IMR-90 (cell line): ENCODE results near the gene LAMA4. TPM values are rescaled to one million over a fixed set of nuclear protein-coding genes. Genes with fewer than 3 reads are reported as not detected.

Source experiments
- ATAC-seq: fragments of 200-7000 bp; cut with Tn5 transposase; 2 replicates; pipeline ENCODE4 v1.9.1; 2020; ENCODE audit warnings: low read depth, mild to moderate bottlenecking, moderate library complexity
- BruUV-seq: library from RNA; stranded (reverse); fragments of 400-500 nt; replicated peaks from 2 replicates; lab custom pipeline; 2021; lab: Mats Ljungman, UMichigan
- CTCF ChIA-PET: fragments of 300-600 bp; formaldehyde crosslinking; extraction: SDS; loops from one replicate; lab custom pipeline; 2021; ENCODE audit warnings: antibody characterized with exemption; lab: Yijun Ruan, JAX
- POLR2A ChIA-PET: fragments of 300-600 bp; sonication (Branson Sonifier 250); formaldehyde crosslinking; loops from one replicate; lab custom pipeline; 2022; ENCODE audit warnings: antibody characterized with exemption; ENCODE audit not compliant: unreplicated experiment; lab: Charles Lee
- DNase-seq: peaks from one replicate; pipeline ENCODE4 v3.0.0; 2013
- H2AFZ ChIP-seq: replicated peaks from 2 replicates; pipeline ENCODE3; 2013; ENCODE audit warnings: low read length, mild to moderate bottlenecking; ENCODE audit not compliant: poor library complexity
- H2AK5ac ChIP-seq: 2 replicates; pipeline ENCODE4 v1.6.1; 2013; ENCODE audit warnings: low read depth, low read length, inconsistent platforms
- H2AK9ac ChIP-seq: replicated peaks from 2 replicates; pipeline ENCODE3; 2013; ENCODE audit warnings: mild to moderate bottlenecking, low read depth, low read length, moderate library complexity; ENCODE audit not compliant: poor library complexity
- H2BK120ac ChIP-seq: 2 replicates; pipeline ENCODE4 v1.6.1; 2013; ENCODE audit warnings: low read depth, low read length, inconsistent platforms
- H2BK15ac ChIP-seq: 3 replicates; pipeline ENCODE4 v1.6.1; 2013; ENCODE audit warnings: low read depth, low read length, inconsistent platforms
- H2BK20ac ChIP-seq: 2 replicates; pipeline ENCODE4 v1.6.1; 2013; ENCODE audit warnings: low read depth, mild to moderate bottlenecking, inconsistent platforms, low read length, moderate library complexity
- H2BK5ac ChIP-seq: 2 replicates; pipeline ENCODE4 v1.6.1; 2013; ENCODE audit warnings: mild to moderate bottlenecking, low read depth, low read length, inconsistent platforms; ENCODE audit not compliant: poor library complexity, severe bottlenecking
- H3K14ac ChIP-seq: replicated peaks from 2 replicates; pipeline ENCODE4 v1.6.1; 2013; ENCODE audit warnings: low read depth, low read length, inconsistent platforms
- H3K18ac ChIP-seq: 2 replicates; pipeline ENCODE4 v1.6.1; 2013; ENCODE audit warnings: low read depth, low read length, control low read depth
- H3K23ac ChIP-seq: 2 replicates; pipeline ENCODE4 v1.6.1; 2013; ENCODE audit warnings: low read depth, low read length, inconsistent platforms
- H3K27ac ChIP-seq: 2 replicates; pipeline ENCODE4 v1.5.1; 2013; ENCODE audit warnings: mild to moderate bottlenecking, control low read depth, low read length; ENCODE audit not compliant: insufficient read depth
- H3K27me3 ChIP-seq: 2 replicates; pipeline ENCODE4 v1.6.1; 2013; ENCODE audit warnings: low read length; ENCODE audit not compliant: control insufficient read depth, insufficient read depth
- H3K36me3 ChIP-seq: 2 replicates; pipeline ENCODE4 v1.6.1; 2013; ENCODE audit warnings: low read length, mixed read lengths; ENCODE audit not compliant: control insufficient read depth, insufficient read depth
- H3K4ac ChIP-seq: 2 replicates; pipeline ENCODE4 v1.6.1; 2013; ENCODE audit warnings: low read depth, low read length, inconsistent platforms
- H3K4me1 ChIP-seq: 2 replicates; pipeline ENCODE4 v1.6.1; 2013; ENCODE audit warnings: low read length, mixed read lengths; ENCODE audit not compliant: control insufficient read depth, insufficient read depth
- H3K4me2 ChIP-seq: 2 replicates; pipeline ENCODE4 v1.6.1; 2013; ENCODE audit warnings: low read depth, mild to moderate bottlenecking, control low read depth, low read length, moderate library complexity
- H3K4me3 ChIP-seq: 2 replicates; pipeline ENCODE4 v1.5.1; 2013; ENCODE audit warnings: low read depth, mild to moderate bottlenecking, control low read depth, low read length, moderate library complexity; ENCODE audit not compliant: insufficient read depth
- H3K56ac ChIP-seq: 2 replicates; pipeline ENCODE4 v1.6.1; 2013; ENCODE audit warnings: low read length, inconsistent platforms; ENCODE audit not compliant: insufficient read depth; ENCODE audit errors: extremely low read depth
- H3K79me1 ChIP-seq, 2 experiments: 2 replicates each; pipeline ENCODE4 v1.6.1; 2013; ENCODE audit warnings: low read length in 2 of 2, inconsistent platforms in 1 of 2, low read depth in 1 of 2
- H3K9ac ChIP-seq: 2 replicates; pipeline ENCODE4 v1.6.1; 2013; ENCODE audit warnings: low read depth, low read length, control low read depth
- H3K9me1 ChIP-seq: 2 replicates; pipeline ENCODE4 v1.6.1; 2013; ENCODE audit warnings: low read length, inconsistent platforms; ENCODE audit not compliant: insufficient read depth
- H3K9me3 ChIP-seq: 2 replicates; pipeline ENCODE4 v1.6.1; 2013; ENCODE audit warnings: low read length; ENCODE audit not compliant: control insufficient read depth, insufficient read depth
- H4K20me1 ChIP-seq: 2 replicates; pipeline ENCODE4 v1.6.1; 2013; ENCODE audit warnings: low read length, inconsistent platforms; ENCODE audit not compliant: insufficient read depth
- H4K5ac ChIP-seq: 2 replicates; pipeline ENCODE4 v1.6.1; 2013; ENCODE audit warnings: mild to moderate bottlenecking, low read depth, low read length, control low read depth
- H4K8ac ChIP-seq, 2 experiments: 2 replicates each; pipeline ENCODE4 v1.6.1; 2013; ENCODE audit warnings: low read depth in 2 of 2, low read length in 2 of 2, control low read depth in 1 of 2, inconsistent platforms in 1 of 2
- H4K91ac ChIP-seq: 2 replicates; pipeline ENCODE4 v1.6.1; 2013; ENCODE audit warnings: low read depth, low read length, inconsistent platforms; ENCODE audit not compliant: insufficient read depth
- BHLHE40 ChIP-seq: fragments of 150-350 bp; IDR thresholded peaks from 2 replicates; pipeline ENCODE4 v1.6.1; 2016; ENCODE audit warnings: mild to moderate bottlenecking, low read depth, low read length
- CEBPB ChIP-seq: IDR thresholded peaks from 2 replicates; pipeline ENCODE4 v1.6.1; 2012; ENCODE audit warnings: low read depth, low read length, improper control_type of control experiment
- CHD1 ChIP-seq: IDR thresholded peaks from 2 replicates; pipeline ENCODE4 v1.6.1; 2012; ENCODE audit warnings: low read depth, low read length, improper control_type of control experiment
- ELK1 ChIP-seq: fragments of 150-350 bp; IDR thresholded peaks from 2 replicates; pipeline ENCODE4 v1.6.1; 2016; ENCODE audit warnings: low read depth, mild to moderate bottlenecking, low read length, moderate library complexity, borderline replicate concordance
- FOS ChIP-seq: fragments of 150-350 bp; IDR thresholded peaks from 2 replicates; pipeline ENCODE4 v1.6.1; 2016; ENCODE audit warnings: low read depth, low read length
- MAFK ChIP-seq: IDR thresholded peaks from 2 replicates; pipeline ENCODE4 v1.6.1; 2012; ENCODE audit warnings: low read depth, low read length, improper control_type of control experiment
- MAZ ChIP-seq: IDR thresholded peaks from 2 replicates; pipeline ENCODE4 v1.6.1; 2012; ENCODE audit warnings: low read depth, mild to moderate bottlenecking, low read length, improper control_type of control experiment, moderate library complexity, borderline replicate concordance
- MXI1 ChIP-seq: IDR thresholded peaks from 2 replicates; pipeline ENCODE4 v1.6.1; 2012; ENCODE audit warnings: low read depth, mild to moderate bottlenecking, low read length, moderate library complexity, borderline replicate concordance
- POLR2A ChIP-seq: IDR thresholded peaks from 2 replicates; pipeline ENCODE4 v1.6.1; 2012; ENCODE audit warnings: mild to moderate bottlenecking, low read depth, low read length
- RFX5 ChIP-seq: IDR thresholded peaks from 2 replicates; pipeline ENCODE4 v1.8.0; 2012; ENCODE audit warnings: low read depth, mild to moderate bottlenecking, low read length, moderate library complexity
- SMC3 ChIP-seq: fragments of 150-350 bp; IDR thresholded peaks from 2 replicates; pipeline ENCODE4 v1.6.1; 2016; ENCODE audit warnings: low read depth, mild to moderate bottlenecking, antibody characterized with exemption, low read length, moderate library complexity
- WGBS, 2 experiments: methylation state at CpG; one replicate each; pipeline versions ENCODE4 v1.1.5 to v1.1.7; 2013; ENCODE audit warnings: missing lambda C conversion rate in 2 of 2; ENCODE audit not compliant: insufficient read length in 1 of 2; ENCODE audit errors: extremely low coverage in 2 of 2; 5-methylcytosine and 5-hydroxymethylcytosine counted together
- dilution Hi-C: fragments of 300-500 bp; cut with HindIII; formaldehyde crosslinking; loops from one replicate; pipeline ENCODE4 v1.14.3; 2018; ENCODE audit warnings: low sequenced_read_pairs; ENCODE audit not compliant: unreplicated experiment
- in situ Hi-C: fragments of 300-500 bp; cut with MboI; formaldehyde crosslinking; loops from 3 replicates; pipeline ENCODE4 v1.14.3; 2019; ENCODE audit warnings: low sequenced_read_pairs, inconsistent platforms, mixed read lengths
- intact Hi-C: fragments of 100-400 bp; cut with micrococcal nuclease; formaldehyde crosslinking; loops from 2 replicates; pipeline ENCODE4 v1.10.0; 2022
- polyA plus RNA-seq, 3 experiments: library from polyadenylated mRNA; depleted of rRNA; stranded (reverse); fragments of >200 nt; gene quantifications; 2 replicates each; pipeline ENCODE4 v1.2.3, GENCODE V29; 2012; ENCODE audit warnings: low replicate concordance in 1 of 3
- total RNA-seq: library from RNA; depleted of rRNA; stranded (reverse); fragments of >200 nt; gene quantifications from 2 replicates; pipeline ENCODE4 v1.2.3, GENCODE V29; 2012
- TF ChIP-seq, protein P1 (sequence below): conservative IDR thresholded peaks from 2 replicates; pipeline ENCODE4 v1.5.1; 2012; ENCODE audit warnings: mild to moderate bottlenecking, low read depth, low read length, improper control_type of control experiment

Gene LAMA4
- total and polyA plus RNA-seq, 2 of the 4 experiments (the other 2 are of a cell fraction): 33.9 to 35.8 TPM

- H3K27me3 ChIP-seq: no peaks in the 10 kb centered on the region
- ATAC-seq (peak; percentile 13), DNase-seq (no peak)
- in situ Hi-C loops: no loop called here
- ChIA-PET POLR2A (interaction anchor here (0.9 kb wide), 1 partner anchor 36 kb away, joined by 4 read pairs; no protein-coding TSS in a partner anchor), CTCF (no interaction called here)
- peaks cover 5 to 13% of the 10 kb centered on the region in 2 experiments for H3K79me1 ChIP-seq
- peak overlapping the region; percentile 78 for H3K56ac ChIP-seq
- H4K20me1 ChIP-seq: no peaks in the 10 kb centered on the region
- H3K4me2 ChIP-seq: peak overlapping the region; percentile 97
- H3K27ac ChIP-seq: peak overlapping the region; percentile 89
- 0% methylated on average over 3 of the region's 8 CpGs; no CpG with 5 or more reads in 1 of the 2 experiments for WGBS, 2 experiments
- peak overlapping the region; percentile 87 for H3K14ac ChIP-seq
- peak overlapping the region; percentile 85 to 86; a peak in 2 of 4 replicates for H4K8ac ChIP-seq
- intact Hi-C loops: loop anchor here (2.0 to 5.0 kb wide), 2 partner anchors 36 to 71 kb away; no protein-coding TSS in a partner anchor
- H2AK5ac ChIP-seq: peak overlapping the region; percentile 96
- peaks cover 7% of the 10 kb centered on the region; the same call in 1 of the 2 replicates for H3K36me3 ChIP-seq
- BruUV-seq: no TSS peak
- peak overlapping the region; percentile 63 for H4K5ac ChIP-seq
- H3K9ac ChIP-seq: peak overlapping the region; percentile 99
- dilution Hi-C loops: no loop called here
- peak overlapping the region; percentile 81 for H3K4ac ChIP-seq
- peak overlapping the region; percentile 80 for H2BK15ac ChIP-seq
- peak overlapping the region; percentile 89 for H3K4me3 ChIP-seq
- H3K9me3 ChIP-seq: no peaks in the 10 kb centered on the region
- peak overlapping the region; percentile 91 for H2BK120ac ChIP-seq
- H2BK5ac ChIP-seq: peak overlapping the region; percentile 75
- no peaks in the 10 kb centered on the region; the same call in 1 of the 2 replicates for H3K9me1 ChIP-seq
- peak overlapping the region; percentile 57 for H2BK20ac ChIP-seq
- peak overlapping the region; percentile 89 for H2AFZ ChIP-seq
- peak overlapping the region; percentile 95 for H3K18ac ChIP-seq
- H2AK9ac ChIP-seq: peak overlapping the region; percentile 46
- TF ChIP-seq MAZ: no peak
- TF ChIP-seq POLR2A: no peak
- TF ChIP-seq CEBPB: no peak
- no peak for TF ChIP-seq ELK1
- TF ChIP-seq MAFK: no peak
- TF ChIP-seq MXI1: no peak
- TF ChIP-seq, protein P1, sequence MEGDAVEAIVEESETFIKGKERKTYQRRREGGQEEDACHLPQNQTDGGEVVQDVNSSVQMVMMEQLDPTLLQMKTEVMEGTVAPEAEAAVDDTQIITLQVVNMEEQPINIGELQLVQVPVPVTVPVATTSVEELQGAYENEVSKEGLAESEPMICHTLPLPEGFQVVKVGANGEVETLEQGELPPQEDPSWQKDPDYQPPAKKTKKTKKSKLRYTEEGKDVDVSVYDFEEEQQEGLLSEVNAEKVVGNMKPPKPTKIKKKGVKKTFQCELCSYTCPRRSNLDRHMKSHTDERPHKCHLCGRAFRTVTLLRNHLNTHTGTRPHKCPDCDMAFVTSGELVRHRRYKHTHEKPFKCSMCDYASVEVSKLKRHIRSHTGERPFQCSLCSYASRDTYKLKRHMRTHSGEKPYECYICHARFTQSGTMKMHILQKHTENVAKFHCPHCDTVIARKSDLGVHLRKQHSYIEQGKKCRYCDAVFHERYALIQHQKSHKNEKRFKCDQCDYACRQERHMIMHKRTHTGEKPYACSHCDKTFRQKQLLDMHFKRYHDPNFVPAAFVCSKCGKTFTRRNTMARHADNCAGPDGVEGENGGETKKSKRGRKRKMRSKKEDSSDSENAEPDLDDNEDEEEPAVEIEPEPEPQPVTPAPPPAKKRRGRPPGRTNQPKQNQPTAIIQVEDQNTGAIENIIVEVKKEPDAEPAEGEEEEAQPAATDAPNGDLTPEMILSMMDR: no peak
- no peak for TF ChIP-seq SMC3
- TF ChIP-seq CHD1: no peak
- no peak for TF ChIP-seq FOS
- no peak for TF ChIP-seq RFX5
- no peak for TF ChIP-seq BHLHE40
- peaks cover 6% of the 10 kb centered on the region for H3K4me1 ChIP-seq
- H4K91ac ChIP-seq: peak overlapping the region; percentile 90
- peak overlapping the region; percentile 99 for H3K23ac ChIP-seq
Measured at GRCh38 chr6:112253498-112253840, 898 bp downstream of the LAMA4 start.
